Stomach smooth muscle (tissue), 2 donors: ENCODE measurements around the gene DZIP1L.

Source experiments
- H3K27ac ChIP-seq: one replicate; pipeline ENCODE4 v1.7.0; 2013; ENCODE audit warnings: mild to moderate bottlenecking, low read length, inconsistent platforms
- H3K27me3 ChIP-seq, 2 donors: one replicate each; pipeline ENCODE4 v1.7.0; 2013; ENCODE audit warnings: low read length in 2 of 2; ENCODE audit not compliant: insufficient read depth in 2 of 2, control insufficient read depth in 1 of 2
- H3K36me3 ChIP-seq, 2 donors: one replicate each; pipeline ENCODE4 v1.7.0; 2013; ENCODE audit warnings: low read length in 2 of 2; ENCODE audit not compliant: control insufficient read depth in 2 of 2, insufficient read depth in 2 of 2
- H3K4me1 ChIP-seq: one replicate; pipeline ENCODE4 v1.7.0; 2013; ENCODE audit warnings: low read length; ENCODE audit not compliant: control insufficient read depth, insufficient read depth
- H3K4me3 ChIP-seq, 2 donors: one replicate each; pipeline ENCODE4 v1.7.0; 2013; ENCODE audit warnings: low read length in 2 of 2
- H3K9ac ChIP-seq, 2 donors: one replicate each; pipeline ENCODE4 v1.7.0; 2013; ENCODE audit warnings: low read length in 2 of 2, mild to moderate bottlenecking in 1 of 2
- H3K9me3 ChIP-seq, 2 donors: one replicate each; pipeline ENCODE4 v1.7.0; 2013; ENCODE audit warnings: low read length in 2 of 2; ENCODE audit not compliant: control insufficient read depth in 2 of 2
- donor health status: healthy.
- donor health status: Pancreatic carcinoma.

The DZIP1L gene

GRCh38 chr3:138049157-138049919 lies 66.1 kb downstream of the DZIP1L start:
- no peak overlapping the region for H3K9ac ChIP-seq
- peaks cover 3% of the 10 kb centered on the region for H3K4me1 ChIP-seq
- H3K36me3 ChIP-seq = peaks cover 0 to 6% of the 10 kb centered on the region in 2 donors
- no peaks in the 10 kb centered on the region for H3K9me3 ChIP-seq
- no peak overlapping the region for H3K27ac ChIP-seq
- no peak overlapping the region for H3K4me3 ChIP-seq
- H3K27me3 ChIP-seq = no peaks in the 10 kb centered on the region

GRCh38 chr3:138047596-138048158 lies 67.7 kb downstream of the DZIP1L start:
- Histone ChIP-seq H3K9ac (no peak overlapping the region), H3K4me3 (no peak overlapping the region)

GRCh38 chr3:138046955-138047354 lies 68.5 kb downstream of the DZIP1L start:
- no peak overlapping the region for H3K9ac ChIP-seq
- H3K4me1 ChIP-seq = peaks cover 5% of the 10 kb centered on the region
- no peaks in the 10 kb centered on the region for H3K27me3 ChIP-seq
- H3K9me3 ChIP-seq = no peaks in the 10 kb centered on the region
- no peak overlapping the region for H3K4me3 ChIP-seq
- H3K27ac ChIP-seq = no peak overlapping the region
- peaks cover 0 to 6% of the 10 kb centered on the region in 2 donors for H3K36me3 ChIP-seq

More at GRCh38 chr3:138047596-138048158, 67.7 kb downstream of the DZIP1L start:
- H3K9me3 ChIP-seq = no peaks in the 10 kb centered on the region
- H3K27me3 ChIP-seq = no peaks in the 10 kb centered on the region
- no peak overlapping the region for H3K27ac ChIP-seq
- peaks cover 6% of the 10 kb centered on the region for H3K4me1 ChIP-seq
- H3K36me3 ChIP-seq = peaks cover 0 to 6% of the 10 kb centered on the region in 2 donors

- Histone ChIP-seq H3K36me3 (peaks cover 0 to 6% of the 10 kb centered on the region in 2 donors), H3K9ac (no peak overlapping the region), H3K27ac (no peak overlapping the region), H3K4me1 (peaks cover 3% of the 10 kb centered on the region), H3K9me3 (no peaks in the 10 kb centered on the region), H3K27me3 (no peaks in the 10 kb centered on the region), H3K4me3 (no peak overlapping the region)
These were observed 69.3 kb downstream of the DZIP1L start for GRCh38 chr3:138046085-138046484.

- Histone ChIP-seq H3K9ac (no peak overlapping the region), H3K27ac (no peak overlapping the region), H3K27me3 (no peaks in the 10 kb centered on the region), H3K36me3 (no peaks in the 10 kb centered on the region), H3K9me3 (no peaks in the 10 kb centered on the region), H3K4me1 (peaks cover 3% of the 10 kb centered on the region), H3K4me3 (no peak overlapping the region)
These were observed 72.0 kb downstream of the DZIP1L start for GRCh38 chr3:138043266-138044029.

GRCh38 chr3:138042043-138042442 lies 73.4 kb downstream of the DZIP1L start:
- H3K4me1 ChIP-seq = peaks cover 3% of the 10 kb centered on the region
- H3K9me3 ChIP-seq = no peaks in the 10 kb centered on the region
- H3K27me3 ChIP-seq = no peaks in the 10 kb centered on the region
- no peak overlapping the region for H3K4me3 ChIP-seq
- H3K36me3 ChIP-seq = no peaks in the 10 kb centered on the region
- H3K9ac ChIP-seq = no peak overlapping the region
- H3K27ac ChIP-seq = no peak overlapping the region

GRCh38 chr3:138038725-138039462 lies 76.5 kb downstream of the DZIP1L start:
- H3K27me3 ChIP-seq = no peaks in the 10 kb centered on the region
- peaks cover under 1% of the 10 kb centered on the region for H3K4me1 ChIP-seq
- no peaks in the 10 kb centered on the region for H3K36me3 ChIP-seq
- no peak overlapping the region for H3K4me3 ChIP-seq
- H3K9ac ChIP-seq = no peak overlapping the region
- H3K27ac ChIP-seq = no peak overlapping the region
- H3K9me3 ChIP-seq = no peaks in the 10 kb centered on the region

- Histone ChIP-seq H3K27me3 (no peaks in the 10 kb centered on the region), H3K4me3 (no peak overlapping the region), H3K9ac (no peak overlapping the region), H3K4me1 (no peaks in the 10 kb centered on the region), H3K36me3 (no peaks in the 10 kb centered on the region), H3K9me3 (no peaks in the 10 kb centered on the region), H3K27ac (no peak overlapping the region)
These were observed 78.8 kb downstream of the DZIP1L start for GRCh38 chr3:138036572-138036971.

- peaks cover 0 to 3% of the 10 kb centered on the region in 2 donors for H3K36me3 ChIP-seq
- no peak overlapping the region for H3K27ac ChIP-seq
These were observed 80.5 kb downstream of the DZIP1L start for GRCh38 chr3:138034918-138035317.

GRCh38 chr3:138033202-138033691 lies 82.2 kb downstream of the DZIP1L start:
- no peaks in the 10 kb centered on the region for H3K9me3 ChIP-seq
- no peak overlapping the region for H3K9ac ChIP-seq
- peaks cover 0 to 3% of the 10 kb centered on the region in 2 donors for H3K36me3 ChIP-seq
- no peak overlapping the region for H3K27ac ChIP-seq
- H3K4me3 ChIP-seq = no peak overlapping the region
- no peaks in the 10 kb centered on the region for H3K4me1 ChIP-seq
- no peaks in the 10 kb centered on the region for H3K27me3 ChIP-seq

More at GRCh38 chr3:138034918-138035317, 80.5 kb downstream of the DZIP1L start:
- no peaks in the 10 kb centered on the region for H3K4me1 ChIP-seq
- H3K4me3 ChIP-seq = no peak overlapping the region
- no peak overlapping the region for H3K9ac ChIP-seq
- H3K9me3 ChIP-seq = no peaks in the 10 kb centered on the region
- H3K27me3 ChIP-seq = no peaks in the 10 kb centered on the region
